ENCODE results near the gene ANO2.

GRCh38 chr12:5643266-5643665 is 301.8 kb downstream of the ANO2 start:
- TF ChIP-seq POLR2AphosphoS5 (IDR thresholded peaks at IDR 0.05; ENCODE audit: low read depth, low read length) (no peak), SIN3A (IDR thresholded peaks at IDR 0.05; ENCODE audit: borderline replicate concordance, insufficient read depth, low read length) (no peak), REST (IDR thresholded peaks at IDR 0.05; ENCODE audit: insufficient read depth in 1 of 2, low read depth in 2 of 2, low read length in 2 of 2) (no peak), TAF1 (IDR thresholded peaks at IDR 0.05; ENCODE audit: borderline replicate concordance, insufficient read depth, low read length) (no peak)
